Measurements from ENCODE around the gene F2RL2.

The F2RL2 gene

GRCh38 chr5:76662521-76662920 is 39.3 kb upstream of the F2RL2 start:
- no peak for DNase-seq (ENCODE audit: low read depth)
- H3K4me3 ChIP-seq (ENCODE audit: low read depth, low read length) = no peak overlapping the region
- no peak for TF ChIP-seq CTCF (conservative IDR thresholded peaks at IDR 0.05; ENCODE audit: low read depth, low read length)

DNA sequence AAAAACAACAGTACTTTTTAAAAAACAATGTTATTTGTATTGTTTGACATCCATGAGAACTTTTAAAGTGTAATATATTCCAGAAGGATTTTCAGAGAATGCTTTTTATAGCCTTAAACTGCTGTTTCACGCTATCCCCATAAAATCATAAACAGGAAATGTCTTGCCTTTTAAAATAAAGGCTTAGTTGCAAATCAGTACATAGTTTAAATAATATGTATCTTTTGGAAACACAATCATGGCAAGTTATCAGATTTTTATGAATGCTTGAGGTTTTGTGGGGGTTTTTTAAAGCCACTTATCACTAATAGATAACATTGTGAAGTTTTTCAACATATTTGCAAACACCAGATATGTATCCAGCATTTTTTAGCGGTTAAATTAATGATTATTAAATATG is 37.2 kb upstream of the F2RL2 start:
- peak; percentile 20 for DNase-seq (ENCODE audit: low read depth)
- no peak for TF ChIP-seq CTCF (conservative IDR thresholded peaks at IDR 0.05; ENCODE audit: low read depth, low read length)
- H3K4me3 ChIP-seq (ENCODE audit: low read depth, low read length) = no peak overlapping the region

- H3K4me3 ChIP-seq (ENCODE audit: low read depth, low read length) = no peak overlapping the region
- no peak for TF ChIP-seq CTCF (conservative IDR thresholded peaks at IDR 0.05; ENCODE audit: low read depth, low read length)
- DNase-seq (ENCODE audit: low read depth) = no peak
These were observed 34.6 kb upstream of the F2RL2 start for GRCh38 chr5:76657683-76658311.

DNA sequence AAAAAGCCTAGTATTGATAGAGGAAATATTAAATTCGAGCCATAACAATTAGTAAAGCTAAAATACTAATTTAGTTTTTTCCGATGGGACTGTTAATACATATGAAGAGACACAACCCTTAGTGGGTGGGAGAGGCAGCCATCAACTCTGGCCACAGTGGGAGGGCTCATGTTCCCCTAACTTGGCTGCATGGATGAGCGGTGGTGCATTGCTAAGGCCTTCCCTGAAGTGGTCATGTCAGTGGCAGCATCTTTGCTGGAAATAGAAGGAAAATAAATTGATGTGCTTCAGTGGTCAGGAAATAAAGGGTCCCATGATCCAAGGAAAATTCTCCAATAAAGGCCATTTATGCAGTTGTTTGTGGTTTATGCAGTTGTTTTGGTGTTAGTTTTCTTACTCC is 33.9 kb upstream of the F2RL2 start:
- H3K4me3 ChIP-seq (ENCODE audit: low read depth, low read length) = no peak overlapping the region
- no peak for TF ChIP-seq CTCF (conservative IDR thresholded peaks at IDR 0.05; ENCODE audit: low read depth, low read length)
- no peak for DNase-seq (ENCODE audit: low read depth)

DNA sequence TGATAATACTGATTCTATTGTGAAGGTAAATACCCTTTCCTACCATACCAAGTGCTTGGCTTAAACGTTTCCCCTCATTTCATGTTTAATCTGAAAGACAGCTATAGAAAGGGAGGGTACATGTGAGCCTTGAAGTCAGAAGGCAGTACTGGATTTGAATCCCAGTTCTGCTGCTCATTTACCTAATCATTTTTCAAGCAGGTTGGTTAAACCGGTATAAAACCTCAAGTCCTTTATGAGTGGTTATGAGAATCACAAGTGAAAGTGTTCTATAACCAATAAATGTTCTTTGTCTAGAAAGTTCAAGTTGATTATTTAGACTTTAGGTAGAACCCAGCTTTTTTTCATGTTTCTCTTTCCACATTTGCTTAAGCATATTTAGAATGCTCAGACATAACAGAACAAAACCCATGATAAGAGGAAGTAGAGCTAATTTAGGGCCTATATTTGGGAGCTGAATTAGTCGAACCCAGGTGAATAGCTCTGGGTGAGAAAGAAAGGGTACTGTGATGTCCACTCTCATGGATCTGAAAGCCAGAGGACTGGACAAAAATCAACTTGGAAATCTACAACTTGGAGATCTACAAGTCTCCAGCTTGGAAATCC is 29.7 kb upstream of the F2RL2 start:
- DNase-seq (ENCODE audit: low read depth) = no peak
- no peak for TF ChIP-seq CTCF (conservative IDR thresholded peaks at IDR 0.05; ENCODE audit: low read depth, low read length)
- H3K4me3 ChIP-seq (ENCODE audit: low read depth, low read length) = no peak overlapping the region

GRCh38 chr5:76649140-76649539 is 25.9 kb upstream of the F2RL2 start:
- DNase-seq (ENCODE audit: low read depth) = no peak
- TF ChIP-seq CTCF (conservative IDR thresholded peaks at IDR 0.05; ENCODE audit: low read depth, low read length) = no peak
- H3K4me3 ChIP-seq (ENCODE audit: low read depth, low read length) = no peak overlapping the region

DNA sequence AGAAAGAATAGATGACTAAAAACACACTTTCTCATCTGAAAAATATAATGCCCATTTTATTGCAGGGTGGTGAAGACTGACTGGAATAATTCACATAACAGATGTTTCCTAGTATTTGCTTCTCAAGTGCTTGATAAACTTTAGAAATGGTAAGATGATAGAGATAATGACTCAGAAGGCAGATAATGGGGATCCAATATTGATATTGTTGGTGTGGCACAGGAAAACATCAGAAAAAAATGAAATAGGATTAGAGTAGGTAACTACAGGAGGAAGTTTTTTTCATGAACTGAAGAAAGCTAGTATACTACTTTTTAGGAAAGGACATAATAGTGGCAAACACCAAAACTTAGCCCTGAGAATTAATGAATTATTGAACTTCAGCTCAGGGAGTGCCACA is 20.2 kb upstream of the F2RL2 start:
- no peak for TF ChIP-seq CTCF (conservative IDR thresholded peaks at IDR 0.05; ENCODE audit: low read depth, low read length)
- H3K4me3 ChIP-seq (ENCODE audit: low read depth, low read length) = no peak overlapping the region
- no peak for DNase-seq (ENCODE audit: low read depth)
